Smooth muscle cell (in vitro differentiated cells): ENCODE results near the gene RXRG. TPM values are rescaled to one million over a fixed set of nuclear protein-coding genes. Genes with fewer than 3 reads are reported as not detected.

Source experiments
- DNase-seq: peaks from one replicate; lab custom pipeline; 2025; ENCODE audit not compliant: unreplicated experiment; lab: John Stamatoyannopoulos, UW
- H2AFZ ChIP-seq: fragments of 200-600 bp; sonication (generic); 2 replicates; pipeline ENCODE4 v1.6.0; 2016; ENCODE audit warnings: antibody characterized with exemption, low read depth, mild to moderate bottlenecking
- H3F3A ChIP-seq: fragments of 200-600 bp; sonication (generic); 2 replicates; pipeline ENCODE4 v1.6.0; 2017; ENCODE audit warnings: antibody characterized with exemption, low read depth
- H3K27ac ChIP-seq: fragments of 200-600 bp; sonication (generic); 2 replicates; pipeline ENCODE4 v1.5.1; 2016; ENCODE audit warnings: low read depth, mild to moderate bottlenecking
- H3K27me3 ChIP-seq: fragments of 200-600 bp; sonication (generic); 2 replicates; pipeline ENCODE4 v1.6.1; 2016; ENCODE audit warnings: low read depth, mild to moderate bottlenecking
- H3K36me3 ChIP-seq: fragments of 200-600 bp; sonication (generic); 2 replicates; pipeline ENCODE4 v1.5.1; 2016; ENCODE audit warnings: low read depth
- H3K4me1 ChIP-seq: fragments of 200-600 bp; sonication (generic); 2 replicates; pipeline ENCODE4 v1.5.1; 2016; ENCODE audit warnings: low read depth
- H3K4me2 ChIP-seq: fragments of 200-600 bp; sonication (generic); 2 replicates; pipeline ENCODE4 v1.6.0; 2016; ENCODE audit warnings: mild to moderate bottlenecking
- H3K4me3 ChIP-seq: fragments of 200-600 bp; sonication (generic); 2 replicates; pipeline ENCODE4 v1.5.1; 2016; ENCODE audit warnings: mild to moderate bottlenecking
- H3K79me2 ChIP-seq: fragments of 200-600 bp; sonication (generic); 2 replicates; pipeline ENCODE4 v1.6.0; 2016; ENCODE audit warnings: low read depth, mild to moderate bottlenecking
- H3K9ac ChIP-seq: fragments of 200-600 bp; sonication (generic); 2 replicates; pipeline ENCODE4 v1.6.0; 2016; ENCODE audit warnings: low read depth
- H3K9me3 ChIP-seq: fragments of 200-600 bp; sonication (generic); replicated peaks from 2 replicates; pipeline ENCODE4 v1.5.1; 2016; ENCODE audit warnings: low read depth
- H4K20me1 ChIP-seq: fragments of 200-600 bp; sonication (generic); 2 replicates; pipeline ENCODE4 v1.6.0; 2016; ENCODE audit warnings: low read depth
- WGBS: methylation state at CpG from one replicate; pipeline ENCODE4 v1.1.7; 2016; ENCODE audit warnings: low lambda C conversion rate; 5-methylcytosine and 5-hydroxymethylcytosine counted together
- polyA plus RNA-seq: library from polyadenylated mRNA; unstranded; fragments of >200 nt; fragmentation: Nextera tagmentation; extraction: Ambion mirVana; gene quantifications from 2 replicates; pipeline ENCODE4 v1.2.1, GENCODE V29; 2016
- total RNA-seq: library from RNA; depleted of rRNA; stranded (reverse); fragments of >200 nt; gene quantifications from 2 replicates; pipeline ENCODE4 v1.2.3, GENCODE V29; 2014
- TF ChIP-seq, protein P1 (sequence below): fragments of 200-600 bp; sonication (generic); IDR thresholded peaks from 2 replicates; pipeline ENCODE4 v1.5.1; 2017; ENCODE audit warnings: borderline replicate concordance, mild to moderate bottlenecking, antibody characterized with exemption; ENCODE audit not compliant: insufficient read depth, poor library complexity, severe bottlenecking

The RXRG gene
- total and polyA plus RNA-seq, 2 experiments from 2014 or later, result 0.13 TPM; not detected in 1

DNA sequence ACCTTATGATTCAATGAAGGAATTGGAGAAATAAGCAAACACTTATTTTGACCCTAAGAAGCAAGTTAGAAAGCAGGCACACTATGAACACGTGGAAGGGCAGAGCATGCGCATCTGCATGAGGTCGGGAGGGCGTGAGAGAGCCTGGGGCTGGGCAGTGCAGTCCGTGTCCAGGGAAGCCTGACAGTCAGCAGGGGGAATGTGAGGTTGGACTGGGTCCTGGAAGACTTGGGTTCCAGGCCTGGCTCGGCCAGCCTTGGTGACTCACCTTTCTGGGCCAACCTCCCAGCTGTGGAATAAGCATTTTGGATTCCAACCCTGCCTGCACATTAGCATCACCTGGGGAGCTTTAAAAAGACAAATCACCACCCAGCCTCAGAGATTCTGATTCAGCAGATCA lies 61.9 kb downstream of the RXRG start:
- no peaks in the 10 kb centered on the region for H3F3A ChIP-seq
- no peak for DNase-seq
- WGBS, result 60% methylated on average over 6 of the region's 6 CpGs
- TF ChIP-seq, protein P1, sequence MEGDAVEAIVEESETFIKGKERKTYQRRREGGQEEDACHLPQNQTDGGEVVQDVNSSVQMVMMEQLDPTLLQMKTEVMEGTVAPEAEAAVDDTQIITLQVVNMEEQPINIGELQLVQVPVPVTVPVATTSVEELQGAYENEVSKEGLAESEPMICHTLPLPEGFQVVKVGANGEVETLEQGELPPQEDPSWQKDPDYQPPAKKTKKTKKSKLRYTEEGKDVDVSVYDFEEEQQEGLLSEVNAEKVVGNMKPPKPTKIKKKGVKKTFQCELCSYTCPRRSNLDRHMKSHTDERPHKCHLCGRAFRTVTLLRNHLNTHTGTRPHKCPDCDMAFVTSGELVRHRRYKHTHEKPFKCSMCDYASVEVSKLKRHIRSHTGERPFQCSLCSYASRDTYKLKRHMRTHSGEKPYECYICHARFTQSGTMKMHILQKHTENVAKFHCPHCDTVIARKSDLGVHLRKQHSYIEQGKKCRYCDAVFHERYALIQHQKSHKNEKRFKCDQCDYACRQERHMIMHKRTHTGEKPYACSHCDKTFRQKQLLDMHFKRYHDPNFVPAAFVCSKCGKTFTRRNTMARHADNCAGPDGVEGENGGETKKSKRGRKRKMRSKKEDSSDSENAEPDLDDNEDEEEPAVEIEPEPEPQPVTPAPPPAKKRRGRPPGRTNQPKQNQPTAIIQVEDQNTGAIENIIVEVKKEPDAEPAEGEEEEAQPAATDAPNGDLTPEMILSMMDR, result no peak
- H3K79me2 ChIP-seq, result no peaks in the 10 kb centered on the region
- H3K9me3 ChIP-seq, result no peaks in the 10 kb centered on the region
- H2AFZ ChIP-seq, result no peak overlapping the region
- no peak overlapping the region for H3K9ac ChIP-seq
- H3K4me3 ChIP-seq, result no peak overlapping the region
- H3K27me3 ChIP-seq, result peaks cover 4% of the 10 kb centered on the region
- no peaks in the 10 kb centered on the region for H4K20me1 ChIP-seq
- H3K4me1 ChIP-seq, result no peaks in the 10 kb centered on the region
- H3K36me3 ChIP-seq, result no peaks in the 10 kb centered on the region
- H3K4me2 ChIP-seq, result no peak overlapping the region
- no peak overlapping the region for H3K27ac ChIP-seq

DNA sequence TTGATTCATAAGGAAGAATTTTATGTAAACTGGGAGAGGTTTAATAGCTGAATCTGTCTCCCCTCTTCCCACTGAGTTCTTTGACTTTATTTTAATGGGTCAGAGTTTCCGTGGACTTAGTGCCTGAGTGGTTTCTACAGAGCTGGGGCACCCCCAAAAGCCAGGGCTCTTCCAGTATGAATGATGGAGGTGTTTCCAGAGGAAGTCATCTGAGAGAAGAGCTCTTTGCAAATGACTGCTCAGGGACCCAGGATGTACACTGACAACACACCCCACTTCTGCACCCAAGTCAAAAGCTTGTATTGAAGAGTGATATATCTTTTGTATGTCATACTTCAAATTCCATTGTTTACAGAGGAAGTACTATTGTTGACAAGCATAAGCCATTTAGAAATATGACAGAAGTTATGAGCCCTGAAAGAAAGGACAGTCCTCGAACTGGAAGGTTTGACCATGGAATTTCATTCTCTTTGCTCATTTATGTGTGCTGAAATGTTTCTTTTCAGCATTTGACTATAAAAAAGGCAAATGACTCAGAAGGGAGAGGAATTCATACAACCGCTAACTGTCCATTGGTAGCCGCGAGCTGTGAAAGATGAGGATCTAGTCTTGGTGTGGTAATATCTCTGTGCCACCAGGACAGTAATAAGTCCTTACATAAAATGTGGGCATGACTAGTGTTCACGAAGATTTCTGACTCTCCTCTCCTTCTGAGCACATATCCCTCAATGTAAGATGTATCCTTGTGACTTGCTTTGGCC lies 63.0 kb downstream of the RXRG start:
- no peak overlapping the region for H3K4me3 ChIP-seq
- H3K4me1 ChIP-seq, result no peaks in the 10 kb centered on the region
- H3K9me3 ChIP-seq, result no peaks in the 10 kb centered on the region
- H3K4me2 ChIP-seq, result no peak overlapping the region
- no peak overlapping the region for H3K9ac ChIP-seq
- H3K36me3 ChIP-seq, result no peaks in the 10 kb centered on the region
- H2AFZ ChIP-seq, result no peak overlapping the region
- 66% methylated on average over 6 of the region's 6 CpGs for WGBS
- no peaks in the 10 kb centered on the region for H3F3A ChIP-seq
- DNase-seq, result no peak
- H3K27ac ChIP-seq, result no peak overlapping the region
- H3K79me2 ChIP-seq, result no peaks in the 10 kb centered on the region
- H3K27me3 ChIP-seq, result peaks cover 4% of the 10 kb centered on the region
- TF ChIP-seq, protein P1, result no peak
- H4K20me1 ChIP-seq, result no peaks in the 10 kb centered on the region

DNA sequence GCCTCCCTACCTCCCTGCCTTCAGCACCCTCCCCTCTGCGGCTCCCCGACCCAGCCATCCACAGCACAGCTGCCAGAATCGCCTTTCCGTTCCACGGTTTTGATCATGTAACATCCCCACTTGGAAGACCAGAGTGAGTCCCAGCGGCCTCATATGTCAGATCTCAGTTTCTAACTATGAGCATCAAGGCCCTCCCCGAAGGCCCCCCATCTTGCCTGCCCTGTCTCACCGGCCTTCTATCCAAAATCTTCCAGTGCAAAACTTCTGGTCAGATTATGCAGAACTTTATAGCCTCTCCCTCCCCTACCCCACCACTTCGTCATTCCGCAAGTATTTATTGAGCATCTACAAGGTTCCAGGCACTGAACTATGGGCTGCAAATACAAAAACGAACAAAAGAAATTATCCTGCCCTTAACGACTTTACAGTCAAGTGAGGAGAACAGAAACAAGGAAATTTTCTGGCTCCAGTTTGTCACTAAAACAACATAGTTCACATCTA lies 68.1 kb downstream of the RXRG start:
- H3K9me3 ChIP-seq, result no peaks in the 10 kb centered on the region
- H3K27me3 ChIP-seq, result peaks cover 4% of the 10 kb centered on the region
- H3F3A ChIP-seq, result no peaks in the 10 kb centered on the region
- DNase-seq, result no peak
- TF ChIP-seq, protein P1, result no peak
- peak overlapping the region; percentile 96 for H3K4me2 ChIP-seq
- H4K20me1 ChIP-seq, result no peaks in the 10 kb centered on the region
- no peak overlapping the region for H3K27ac ChIP-seq
- no peak overlapping the region for H3K9ac ChIP-seq
- H2AFZ ChIP-seq, result peak overlapping the region; percentile 94
- WGBS, result 11% methylated on average over 12 of the region's 12 CpGs
- H3K4me1 ChIP-seq, result peaks cover 10% of the 10 kb centered on the region
- peak overlapping the region; percentile 50 for H3K4me3 ChIP-seq
- H3K36me3 ChIP-seq, result no peaks in the 10 kb centered on the region
- no peaks in the 10 kb centered on the region for H3K79me2 ChIP-seq
